HG03108 (cell line): ENCODE measurements around the gene NDC1.

ENCODE experiments used
- ATAC-seq: cut with Tn5 transposase; IDR thresholded peaks from one replicate; pipeline ENCODE4 v1.9.1; 2021; ENCODE audit warnings: moderate library complexity; ENCODE audit not compliant: unreplicated experiment

NDC1 gene

DNA sequence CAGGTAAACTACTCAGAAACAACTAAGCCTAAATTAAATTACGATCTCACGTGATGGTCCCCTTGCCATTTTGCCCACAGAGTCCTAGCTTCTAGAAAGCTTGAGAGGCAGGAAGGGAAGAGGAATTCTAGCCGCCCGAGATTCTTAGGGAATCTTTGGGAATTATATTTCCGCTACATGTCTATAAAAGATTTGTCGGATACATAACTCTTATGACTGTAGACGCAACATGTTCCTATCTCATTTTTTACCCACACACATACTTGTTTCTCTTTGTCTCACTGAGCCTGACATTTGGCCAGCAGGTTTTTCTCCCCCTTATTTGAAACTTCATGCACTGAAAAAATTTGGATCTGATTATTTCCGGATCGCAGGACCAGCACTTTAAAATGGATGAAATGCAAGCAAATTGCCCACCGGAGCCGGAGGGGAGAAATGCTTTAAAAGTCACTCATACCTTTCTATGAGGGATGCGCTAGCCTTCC, 104.6 kb downstream of the NDC1 start:
- no peak for ATAC-seq

DNA sequence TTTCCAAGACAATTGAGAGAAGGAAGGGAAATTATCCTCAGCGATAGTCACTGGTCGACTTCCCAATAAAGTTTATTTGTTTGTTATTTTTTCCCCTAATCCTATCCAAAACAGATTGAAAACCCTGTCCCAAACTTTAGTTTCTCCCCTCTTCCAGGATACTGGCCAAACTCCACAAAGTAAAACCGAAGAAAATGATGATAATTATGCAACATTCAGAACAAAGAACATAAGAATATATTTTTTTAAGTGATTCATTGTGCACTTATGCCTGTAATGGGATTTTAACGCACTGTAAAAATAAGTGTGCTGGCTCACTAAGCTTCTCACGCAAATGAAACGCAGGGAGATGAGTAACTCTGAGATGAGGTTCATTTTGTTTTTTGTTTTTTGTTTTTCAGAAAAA, 105.2 kb downstream of the NDC1 start:
- no peak for ATAC-seq

DNA sequence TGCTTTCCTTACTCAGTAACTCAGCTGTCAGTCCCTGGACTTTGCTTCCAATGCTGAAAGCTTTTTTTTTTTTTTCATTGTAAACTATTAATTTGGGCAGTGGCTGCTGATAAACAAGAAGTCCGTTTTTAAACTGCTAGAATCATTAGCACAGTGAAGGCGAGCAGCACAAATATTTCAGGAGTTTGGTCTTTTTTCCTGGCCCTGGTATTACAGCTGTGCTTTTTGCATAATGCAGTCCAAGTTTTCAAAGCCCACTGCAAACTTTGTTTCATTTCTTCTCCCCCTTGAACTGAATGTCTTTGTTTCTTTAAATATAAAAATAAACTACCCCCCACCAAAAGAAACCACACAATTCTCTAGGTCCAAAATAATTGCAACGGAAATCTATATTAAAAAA, 105.7 kb downstream of the NDC1 start:
- ATAC-seq: no peak

DNA sequence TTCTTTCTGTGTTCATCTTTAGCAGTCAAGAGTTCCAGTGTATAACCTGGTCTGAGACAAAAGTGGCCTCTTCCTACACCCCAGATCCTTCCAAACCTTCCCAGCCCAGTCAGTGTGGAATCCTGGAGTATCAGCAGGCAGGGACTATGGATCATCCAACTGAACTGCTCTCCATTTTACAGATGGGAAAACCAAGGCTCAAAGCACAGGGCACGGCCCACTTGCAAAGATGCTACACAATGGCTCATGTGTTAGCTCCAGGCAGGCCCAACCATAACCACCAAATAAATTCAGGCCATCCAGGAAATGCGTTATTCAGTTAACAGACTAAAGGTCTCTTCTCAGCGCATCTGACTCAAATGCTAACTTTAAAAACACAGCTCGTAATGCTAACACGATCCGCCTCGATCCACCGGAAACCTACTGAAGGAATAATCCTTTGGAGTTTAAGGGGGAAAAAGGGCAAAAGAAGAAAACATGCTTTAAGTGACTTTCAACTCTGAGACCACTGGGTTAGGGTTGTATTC, 106.3 kb downstream of the NDC1 start:
- no peak for ATAC-seq

DNA sequence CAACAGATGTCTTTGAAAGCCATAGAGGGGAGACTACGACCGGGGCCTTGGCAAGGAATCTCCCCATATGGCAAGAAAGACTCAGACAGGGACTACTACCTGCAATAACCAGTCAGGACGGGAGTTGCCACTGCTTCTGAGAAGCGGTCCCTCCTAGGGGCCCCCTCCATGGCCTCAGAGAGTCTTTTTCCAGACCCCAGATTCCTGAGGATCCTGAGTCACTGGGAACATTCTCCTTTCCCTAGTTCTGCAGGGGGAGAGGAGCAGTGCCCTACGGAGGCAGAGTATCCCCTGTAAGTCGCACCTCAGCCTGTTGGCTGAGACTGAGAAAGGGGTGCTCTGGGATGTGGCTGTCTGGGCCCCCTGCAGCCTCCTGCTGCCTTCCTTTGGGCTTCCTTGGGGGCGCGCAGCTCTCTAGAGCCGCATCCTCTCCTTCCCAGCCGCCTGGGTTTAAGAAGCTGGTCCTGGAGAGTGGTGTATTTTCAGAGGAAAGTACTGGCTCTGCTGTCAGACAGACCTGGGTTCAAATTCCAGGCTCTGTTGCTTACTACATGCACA, 107.0 kb downstream of the NDC1 start:
- no peak for ATAC-seq

DNA sequence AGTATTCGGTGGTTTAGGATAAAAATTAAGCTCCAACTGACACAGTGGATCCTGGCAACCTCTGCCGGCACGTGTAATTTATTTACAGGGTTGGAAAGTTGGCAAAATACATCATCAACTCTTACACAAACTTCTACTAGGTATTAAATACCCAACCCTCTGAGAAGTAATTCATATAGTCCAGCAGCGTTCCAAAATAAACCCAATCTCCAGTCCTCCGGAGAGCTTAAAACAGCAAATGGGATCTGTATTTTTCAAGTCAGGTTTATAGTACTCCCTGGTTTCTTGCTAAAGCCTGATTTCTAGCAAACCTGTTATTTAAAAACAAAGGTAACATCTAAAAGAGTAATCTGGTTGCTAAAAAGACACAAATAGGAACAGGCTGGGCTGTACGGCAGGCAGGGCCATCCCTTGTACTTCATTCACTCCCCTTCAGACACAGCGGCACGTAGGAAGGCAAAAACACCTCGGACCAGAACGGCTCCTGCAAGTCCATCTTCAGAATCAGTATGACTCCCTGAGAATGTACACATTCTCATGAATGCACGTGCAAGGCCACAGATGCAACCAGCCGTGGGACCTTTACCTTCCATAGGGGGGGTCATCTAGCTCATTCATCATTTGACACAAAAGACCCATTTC, 107.8 kb downstream of the NDC1 start:
- ATAC-seq: no peak

DNA sequence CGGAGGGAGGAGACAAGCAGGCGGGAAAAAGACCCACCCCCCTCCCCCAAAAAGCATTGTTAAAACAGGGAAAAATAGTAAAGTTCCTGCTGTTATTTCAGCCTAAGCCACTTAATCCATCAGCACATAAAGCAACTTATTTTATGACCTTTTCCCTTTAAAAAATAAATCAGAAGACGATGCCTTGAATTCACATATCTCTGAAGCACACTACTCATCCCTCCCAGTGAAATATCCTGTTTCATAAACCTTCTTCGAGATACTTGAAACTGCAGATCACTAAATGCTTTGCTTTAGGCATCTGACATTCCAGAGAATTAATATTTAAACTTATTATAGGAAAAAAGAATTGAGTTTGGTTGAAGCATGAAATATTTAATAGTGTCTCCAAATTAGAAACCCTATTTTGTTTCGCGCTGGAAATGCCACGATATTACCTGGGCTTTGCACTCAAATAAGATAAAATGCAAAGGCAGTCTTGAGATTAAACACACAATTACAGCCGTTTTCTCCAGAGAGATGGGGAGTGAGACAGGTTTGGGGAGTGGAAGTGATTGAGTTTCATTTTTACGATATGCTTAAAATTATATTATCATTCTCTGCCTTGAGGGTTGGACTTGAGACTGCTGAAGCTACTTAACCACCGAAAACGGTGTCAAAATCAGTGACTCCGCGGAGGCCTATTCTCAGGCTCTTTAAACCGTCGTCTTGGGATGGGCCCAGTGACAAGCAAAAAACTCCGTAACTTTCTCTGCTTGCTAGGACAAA, 108.5 kb downstream of the NDC1 start:
- no peak for ATAC-seq

DNA sequence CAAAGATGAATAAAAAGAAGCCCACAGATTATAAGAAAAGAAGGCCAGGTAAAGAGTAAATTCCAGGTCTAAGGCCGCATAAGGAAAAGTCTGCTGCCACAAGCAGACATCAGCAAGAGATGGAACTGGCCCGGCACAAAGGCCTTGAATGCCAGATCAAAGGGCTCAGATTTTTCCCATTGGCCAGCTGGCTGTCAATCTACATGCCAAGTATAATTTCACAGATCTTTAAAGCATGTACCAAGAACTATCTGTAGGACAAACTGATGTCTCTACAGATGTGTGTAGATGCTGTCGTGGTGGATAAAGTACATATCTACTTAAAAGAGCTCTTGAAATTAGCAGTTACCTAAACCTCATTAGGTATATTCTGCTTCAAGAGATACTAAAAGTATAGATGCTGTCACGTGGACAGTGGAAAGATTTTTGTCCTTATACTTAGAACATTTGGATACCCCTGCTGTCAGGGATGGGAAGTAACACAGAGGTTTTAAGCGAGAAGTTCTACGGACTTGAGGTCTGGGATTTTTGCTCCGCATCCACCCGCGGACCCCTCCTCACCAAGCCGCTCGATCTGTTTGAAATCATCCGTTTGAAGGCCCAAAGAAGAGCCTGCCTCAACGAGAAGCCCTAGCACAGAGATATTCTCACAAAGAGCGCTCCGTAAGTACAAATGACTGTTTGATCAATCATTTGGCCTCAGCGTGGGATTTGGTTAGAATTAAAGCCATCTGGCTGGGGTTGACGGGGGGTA, 109.2 kb downstream of the NDC1 start:
- ATAC-seq: no peak

DNA sequence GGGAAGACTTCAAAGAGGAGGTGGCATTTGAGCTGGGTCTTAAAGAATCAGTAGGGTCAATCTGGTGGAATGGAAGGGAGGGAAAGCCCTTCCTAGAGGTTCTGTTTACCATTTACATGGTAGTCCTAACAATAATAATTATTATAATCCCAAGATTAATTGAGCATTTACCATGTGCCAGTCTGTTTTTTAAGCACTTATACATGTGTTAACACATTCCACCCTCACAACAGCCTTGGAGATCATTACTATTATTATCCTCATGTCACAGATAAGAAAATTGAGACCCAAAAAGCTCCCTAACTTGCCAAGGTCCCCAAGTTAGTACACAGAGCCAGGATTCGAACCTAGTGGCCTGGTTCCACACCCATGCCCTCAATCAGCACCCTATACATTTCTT, 109.9 kb downstream of the NDC1 start:
- no peak for ATAC-seq

DNA sequence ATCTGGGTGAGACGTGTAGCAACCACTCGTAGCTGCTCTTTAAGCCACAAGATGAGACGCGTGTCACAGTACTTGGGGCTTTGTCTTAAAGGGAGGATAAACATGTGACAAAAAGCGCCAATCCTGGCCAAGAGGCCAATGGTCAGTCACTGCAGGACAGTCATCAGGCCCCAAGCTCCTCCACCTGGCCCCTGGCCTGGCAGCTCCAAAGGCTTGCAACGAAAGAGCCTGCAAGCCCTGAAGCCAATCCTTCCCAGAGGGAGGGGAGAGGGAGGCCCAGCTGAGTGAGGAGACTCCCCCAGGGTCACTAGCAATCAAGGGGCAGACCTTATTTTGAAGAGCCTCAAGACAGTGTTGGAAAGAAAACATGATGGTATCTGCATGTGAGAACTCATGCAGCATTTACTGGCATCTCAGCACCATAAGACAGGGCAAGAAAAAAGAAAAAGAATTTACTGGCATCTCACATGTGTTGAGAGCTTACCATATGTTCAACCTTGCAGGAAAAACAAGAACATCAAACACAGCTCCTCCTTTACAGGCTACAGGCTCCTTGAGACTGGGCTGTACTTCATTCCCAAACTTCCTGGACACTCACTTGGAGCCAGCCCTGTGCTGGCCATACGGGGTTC, 110.5 kb downstream of the NDC1 start:
- no peak for ATAC-seq

DNA sequence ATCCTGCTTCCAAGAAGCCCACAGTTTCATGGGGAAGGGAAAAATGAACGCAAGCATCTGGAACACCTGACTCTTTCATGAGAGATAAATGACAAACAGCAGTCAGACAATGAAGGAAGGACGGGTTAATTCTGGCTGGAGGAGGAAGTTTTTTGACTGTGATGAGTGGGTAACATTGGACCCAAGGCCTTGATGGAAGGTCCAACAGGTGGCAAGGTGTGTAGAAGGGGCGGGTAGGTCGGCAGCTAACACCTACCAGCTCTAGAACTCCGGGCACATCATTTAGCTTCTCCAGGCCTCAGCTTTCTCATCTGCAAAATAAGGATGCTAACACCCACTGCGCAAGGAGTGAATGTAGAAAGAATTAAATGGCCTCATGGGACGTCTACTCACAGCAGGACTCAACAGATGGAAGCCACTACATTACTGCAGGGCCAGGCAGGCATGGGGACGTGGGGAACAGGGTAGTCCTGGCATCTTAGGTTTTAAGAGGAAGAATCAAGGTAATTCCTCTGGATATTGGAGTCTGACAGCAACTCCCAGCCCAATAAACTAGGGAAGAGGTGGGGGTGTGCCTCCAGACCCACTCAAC, 112.0 kb downstream of the NDC1 start:
- no peak for ATAC-seq

DNA sequence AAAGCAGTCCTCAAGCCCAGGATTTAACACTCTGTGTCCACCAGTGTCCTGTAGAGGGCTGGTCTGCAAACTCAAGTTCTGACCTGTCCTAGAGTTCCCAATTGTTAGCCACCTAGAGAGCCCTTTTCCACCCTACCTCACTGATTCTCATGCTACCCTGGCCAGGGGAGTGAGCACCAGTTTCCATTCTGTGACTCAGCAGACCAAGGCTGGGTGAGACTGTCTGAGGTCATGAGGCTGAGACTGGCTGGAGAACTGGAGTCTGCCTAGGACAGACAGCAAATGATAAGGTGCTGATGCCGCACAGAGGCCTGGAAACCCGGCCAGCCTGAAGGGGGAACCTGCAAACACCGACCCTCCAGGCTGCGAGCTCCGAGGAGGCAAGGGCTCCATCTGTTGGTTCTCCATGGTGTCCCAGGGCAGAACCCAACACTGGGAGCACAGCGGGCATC, 112.8 kb downstream of the NDC1 start:
- no peak for ATAC-seq

DNA sequence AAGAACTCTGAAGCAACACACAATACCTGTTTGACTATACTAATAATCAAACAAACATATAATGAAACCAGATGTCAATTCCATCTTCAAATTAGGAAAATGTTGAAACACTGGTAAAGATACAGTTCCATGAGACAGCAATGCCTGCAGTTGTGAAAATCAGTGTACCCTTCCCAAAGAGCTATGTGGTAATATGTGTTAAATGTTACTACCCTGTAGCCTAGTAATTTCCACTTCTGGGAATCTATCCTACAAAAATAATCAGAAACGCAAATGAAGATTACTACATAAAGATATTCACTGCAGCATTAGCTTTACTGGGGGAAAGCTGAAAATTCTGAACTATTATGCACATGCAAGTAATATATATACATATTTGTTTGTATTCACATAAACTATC, 116.1 kb downstream of the NDC1 start:
- no peak for ATAC-seq

DNA sequence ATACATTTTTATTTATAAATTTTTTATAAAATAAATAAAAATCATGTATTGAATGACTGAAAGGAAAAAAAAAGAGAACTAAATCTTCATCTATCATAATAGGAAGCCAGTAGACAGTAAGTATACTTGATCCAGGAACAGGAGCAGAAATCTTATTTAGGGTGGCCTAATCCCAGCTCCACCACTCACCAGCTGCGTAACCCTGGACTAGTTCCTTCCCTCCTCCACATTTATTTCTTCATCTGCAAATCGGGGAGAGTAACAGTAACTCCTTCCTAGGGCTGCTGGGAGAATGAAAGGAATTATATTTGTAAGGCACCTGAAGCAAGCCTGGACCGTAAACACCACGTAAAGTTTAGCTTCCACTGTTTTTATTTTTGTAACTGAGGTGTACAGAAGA, 117.0 kb downstream of the NDC1 start:
- ATAC-seq: no peak

DNA sequence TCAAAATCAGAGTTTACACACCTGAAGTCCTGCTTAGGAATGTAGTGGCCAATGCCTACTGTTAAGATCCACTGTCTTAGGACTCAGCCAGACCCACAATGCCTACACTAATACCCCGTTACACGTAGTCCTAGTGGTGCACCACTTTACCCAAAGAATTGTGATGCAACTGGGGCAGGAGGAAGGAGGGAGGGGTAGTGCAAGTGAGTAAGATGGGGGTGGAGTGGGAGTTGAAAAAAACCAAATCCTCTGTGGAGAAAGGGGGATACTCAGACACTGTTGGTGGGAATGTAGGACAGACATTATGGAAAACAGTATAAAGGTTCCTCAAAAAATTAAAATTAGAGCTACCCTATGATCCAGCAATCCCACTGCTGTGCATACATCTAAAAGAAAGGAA, 118.6 kb downstream of the NDC1 start:
- no peak for ATAC-seq

DNA sequence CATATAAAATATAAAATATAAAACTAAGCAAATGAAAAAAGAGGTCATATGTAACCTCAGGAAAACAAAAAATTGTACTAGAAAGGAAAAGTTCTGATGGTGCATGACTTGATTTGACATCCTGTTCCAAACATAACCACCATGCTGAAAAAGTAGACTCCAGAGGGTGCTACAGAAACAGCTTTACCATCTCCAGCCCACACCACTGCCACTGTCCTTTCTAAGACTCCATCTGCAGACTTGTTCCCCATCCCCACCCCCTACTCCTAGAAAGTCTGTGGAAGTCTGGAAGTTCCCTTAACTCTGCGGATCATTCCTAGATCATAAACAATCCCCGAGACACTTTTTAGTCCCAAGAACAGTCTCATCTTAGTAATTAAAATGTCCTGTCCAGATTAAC, 119.7 kb downstream of the NDC1 start:
- no peak for ATAC-seq

DNA sequence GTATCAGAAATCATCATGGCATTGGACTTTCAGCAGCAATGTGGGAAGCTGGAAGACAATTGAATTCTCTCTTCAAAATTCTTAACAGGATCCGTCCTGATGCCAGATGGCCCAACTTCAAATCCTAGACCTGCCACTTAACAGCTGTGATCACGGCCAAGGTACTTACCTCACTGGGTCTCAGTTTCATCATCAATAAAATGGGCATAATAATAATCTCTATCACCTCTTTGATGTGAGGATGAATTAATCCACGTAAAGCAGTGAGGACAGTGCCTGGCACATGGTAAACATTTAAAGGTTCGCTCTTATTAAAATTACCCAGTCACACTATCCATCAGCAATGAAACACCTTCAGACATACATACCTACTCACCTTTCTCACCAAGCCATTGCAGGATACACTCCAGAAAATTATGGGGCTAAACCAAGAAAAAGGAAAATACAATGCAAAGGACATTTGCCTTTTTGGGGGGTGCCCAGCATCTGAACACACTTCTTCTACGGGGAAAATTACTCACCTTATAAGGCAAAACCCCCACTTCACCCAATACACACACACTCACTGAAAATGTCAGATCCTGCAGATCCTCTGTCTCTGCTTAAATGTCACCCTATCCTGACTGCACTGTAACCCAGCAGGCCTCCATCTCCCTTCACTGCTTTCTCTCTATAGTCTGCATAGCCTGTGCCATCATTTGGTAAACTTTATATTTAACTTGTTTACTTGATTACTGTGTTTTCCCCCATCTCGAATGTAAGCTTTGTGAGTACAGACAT, 120.9 kb downstream of the NDC1 start:
- no peak for ATAC-seq

DNA sequence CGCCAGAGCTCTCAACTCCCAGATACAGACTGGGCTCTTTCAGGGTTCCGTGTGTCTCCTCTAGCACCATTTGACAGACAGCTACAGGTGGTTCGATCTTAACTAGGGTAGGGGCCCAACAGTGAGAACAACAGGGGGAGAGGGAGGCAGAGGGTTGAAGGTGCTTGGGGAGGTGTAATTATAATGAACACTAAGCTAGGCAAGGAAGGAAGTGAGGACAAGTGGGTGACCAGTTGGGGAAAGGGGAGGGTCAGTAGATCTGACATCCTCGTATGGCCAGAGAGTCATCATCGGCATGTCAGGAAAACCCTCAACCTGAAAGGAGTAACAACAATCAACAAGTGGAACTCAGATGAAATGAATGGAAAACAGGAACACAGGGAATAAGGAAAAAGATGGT, 121.9 kb downstream of the NDC1 start:
- no peak for ATAC-seq

DNA sequence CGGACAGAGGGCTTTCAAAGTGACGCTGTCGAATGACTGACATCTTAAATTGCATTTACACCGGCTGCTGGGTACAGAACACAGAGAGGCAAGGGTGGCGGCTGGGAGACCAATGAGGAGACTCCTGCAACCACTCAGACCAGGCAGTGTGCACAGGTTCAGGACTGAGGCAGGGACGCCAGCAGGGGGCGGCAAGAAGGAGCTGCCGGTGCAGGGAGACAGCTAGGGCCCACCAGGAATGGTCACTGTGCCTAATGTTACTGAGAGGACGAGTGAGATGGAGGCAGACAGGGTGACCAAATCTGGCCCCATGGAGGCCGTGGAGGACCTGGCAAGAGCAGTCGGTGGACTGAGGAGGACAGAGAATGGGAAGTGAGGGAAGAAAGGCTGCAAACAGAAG, 122.6 kb downstream of the NDC1 start:
- no peak for ATAC-seq
